ENCODE data around the gene KAZN.

The KAZN gene

GRCh38 chr1:15062479-15063099 lies 464.1 kb downstream of the KAZN start:
- no peak overlapping the region for H3K4me3 ChIP-seq (ENCODE audit: low read depth, low read length)
- no peak overlapping the region for H3K27ac ChIP-seq (ENCODE audit: extremely low read depth, low read depth, low read length)
- H3K4me1 ChIP-seq (ENCODE audit: control insufficient read depth, insufficient read depth, low read length): no peaks in the 10 kb centered on the region
- H3K36me3 ChIP-seq (ENCODE audit: control insufficient read depth in 2 of 2, insufficient read depth in 1 of 2, low read length in 2 of 2): peaks cover 0 to 81% of the 10 kb centered on the region in 2 experiments; a peak in 1 of 3 replicates
- ChIA-PET CTCF (interaction anchor here (1.0 kb wide), 1 partner anchor 8 kb away, joined by 7 read pairs; no protein-coding TSS in a partner anchor), POLR2A (no interaction called here)
- H3K9me3 ChIP-seq (ENCODE audit: control insufficient read depth, insufficient read depth, low read depth, low read length): no peaks in the 10 kb centered on the region
- TF ChIP-seq GLI2 (tag by site-specific recombination; IDR thresholded peaks at IDR 0.05; ENCODE audit: borderline replicate concordance, low read depth): no peak
- no peak for TF ChIP-seq INSM2 (tag by site-specific recombination; IDR thresholded peaks at IDR 0.05)
- no peak for TF ChIP-seq ZNF837 (tag by site-specific recombination; IDR thresholded peaks at IDR 0.05)
- 0 out of 2 replicates have a peak, but pooled peaks have one; percentile 24 for TF ChIP-seq CTCF (tag by site-specific recombination; IDR thresholded peaks at IDR 0.05)
- no peak for TF ChIP-seq ZNF660 (tag by site-specific recombination; IDR thresholded peaks at IDR 0.05)
- TF ChIP-seq ZNF423 (tag by site-specific recombination; IDR thresholded peaks at IDR 0.05): no peak
- no peak for TF ChIP-seq IKZF3 (tag by site-specific recombination; IDR thresholded peaks at IDR 0.05)

GRCh38 chr1:15063346-15063745 lies 464.9 kb downstream of the KAZN start:
- no peak for TF ChIP-seq ZNF510 (tag by site-specific recombination; IDR thresholded peaks at IDR 0.05; ENCODE audit: insufficient replicate concordance)
- TF ChIP-seq TSHZ1 (tag by site-specific recombination; IDR thresholded peaks at IDR 0.05; ENCODE audit: borderline replicate concordance): no peak
- TF ChIP-seq ZNF501 (tag by site-specific recombination; IDR thresholded peaks at IDR 0.05): no peak
- no peak for TF ChIP-seq ZNF140 (tag by site-specific recombination; IDR thresholded peaks at IDR 0.05)
- TF ChIP-seq ZSCAN5A (tag by site-specific recombination; IDR thresholded peaks at IDR 0.05): no peak
- no peak for TF ChIP-seq ZFHX2 (tag by site-specific recombination; conservative IDR thresholded peaks at IDR 0.05)
- TF ChIP-seq ZNF423 (tag by site-specific recombination; IDR thresholded peaks at IDR 0.05): no peak
- no peak for TF ChIP-seq ZNF10 (tag by site-specific recombination; IDR thresholded peaks at IDR 0.05)
- no peak for TF ChIP-seq ZBTB11 (tag by site-specific recombination; conservative IDR thresholded peaks at IDR 0.05; ENCODE audit: low read depth)
- TF ChIP-seq ZNF146 (tag by site-specific recombination; IDR thresholded peaks at IDR 0.05): no peak
- TF ChIP-seq ZNF621 (tag by site-specific recombination; IDR thresholded peaks at IDR 0.05): no peak
- no peak for TF ChIP-seq FEZF1 (tag by site-specific recombination; IDR thresholded peaks at IDR 0.05)
- no peak for TF ChIP-seq ZNF561 (tag by site-specific recombination; IDR thresholded peaks at IDR 0.05; ENCODE audit: borderline replicate concordance)
- TF ChIP-seq ZFP41 (tag by site-specific recombination; IDR thresholded peaks at IDR 0.05; ENCODE audit: borderline replicate concordance): no peak
- TF ChIP-seq YY2 (tag by site-specific recombination; IDR thresholded peaks at IDR 0.05): no peak
- TF ChIP-seq ZNF133 (tag by site-specific recombination; IDR thresholded peaks at IDR 0.05): no peak
- no peak for TF ChIP-seq SP3 (tag by site-specific recombination; IDR thresholded peaks at IDR 0.05)
- no peaks in the 10 kb centered on the region for H3K4me1 ChIP-seq (ENCODE audit: control insufficient read depth, insufficient read depth, low read length)
- H3K4me3 ChIP-seq (ENCODE audit: low read depth, low read length): no peak overlapping the region
- ChIA-PET POLR2A (no interaction called here), CTCF (interaction anchor here (0.8 to 1.0 kb wide), 2 partner anchors 8 to 609 kb away, joined by 3 to 7 read pairs; no protein-coding TSS in a partner anchor)
- peaks cover 0 to 73% of the 10 kb centered on the region in 2 experiments; a peak in 1 of 3 replicates for H3K36me3 ChIP-seq (ENCODE audit: control insufficient read depth in 2 of 2, insufficient read depth in 1 of 2, low read length in 2 of 2)
- H3K27ac ChIP-seq (ENCODE audit: extremely low read depth, low read depth, low read length): no peak overlapping the region
- no peaks in the 10 kb centered on the region for H3K9me3 ChIP-seq (ENCODE audit: control insufficient read depth, insufficient read depth, low read depth, low read length)

All from HEK293 (cell line).